H1 (cell line): Measurements from ENCODE around the gene TTC39A. TPM values are rescaled to one million over a fixed set of nuclear protein-coding genes. Genes with fewer than 3 reads are reported as not detected.

ENCODE experiments used
- CTCF ChIA-PET: fragments of 300-600 bp; sonication (Branson Sonifier 250); formaldehyde crosslinking; loops from one replicate; lab custom pipeline; 2021; ENCODE audit not compliant: partially characterized antibody; lab: Charles Lee
- POLR2A ChIA-PET: fragments of 300-600 bp; sonication (Branson Sonifier 250); formaldehyde crosslinking; loops from one replicate; lab custom pipeline; 2021; ENCODE audit warnings: inconsistent platforms; ENCODE audit not compliant: partially characterized antibody; lab: Charles Lee
- DNase-seq, 2 experiments: peaks; one replicate each; pipeline versions ENCODE4 v3.0.0 to v3.0.0-alpha.2; 2010 to 2022; ENCODE audit warnings: low spot score in 2 of 2, low read depth in 1 of 2, mixed read lengths in 1 of 2
- FAIRE-seq: peaks from 2 replicates; lab custom pipeline; 2011; peaks lifted over from hg19 to GRCh38; lab: Jason Lieb, UNC
- H2AFZ ChIP-seq: 2 replicates; pipeline ENCODE4 v1.8.1; 2012; ENCODE audit warnings: low read length, inconsistent platforms
- H2AK5ac ChIP-seq: 2 replicates; pipeline ENCODE4 v1.6.1; 2013; ENCODE audit warnings: low read depth, low read length
- H2BK120ac ChIP-seq: replicated peaks from 2 replicates; pipeline ENCODE3; 2013; ENCODE audit warnings: low read depth, low read length, inconsistent platforms
- H2BK12ac ChIP-seq: 2 replicates; pipeline ENCODE4 v1.6.1; 2013; ENCODE audit warnings: low read depth, low read length
- H2BK15ac ChIP-seq: 2 replicates; pipeline ENCODE4 v1.6.1; 2013; ENCODE audit warnings: low read length
- H2BK20ac ChIP-seq: 2 replicates; pipeline ENCODE4 v1.6.1; 2013; ENCODE audit warnings: low read length
- H2BK5ac ChIP-seq: 2 replicates; pipeline ENCODE4 v1.6.1; 2013; ENCODE audit warnings: low read depth, low read length
- H3K14ac ChIP-seq: 2 replicates; pipeline ENCODE4 v1.6.1; 2013; ENCODE audit warnings: inconsistent platforms; ENCODE audit not compliant: insufficient read length
- H3K18ac ChIP-seq: 2 replicates; pipeline ENCODE4 v1.6.1; 2013; ENCODE audit warnings: low read length; ENCODE audit errors: extremely low read depth
- H3K23ac ChIP-seq: 2 replicates; pipeline ENCODE4 v1.6.1; 2013; ENCODE audit warnings: inconsistent platforms; ENCODE audit not compliant: insufficient read length
- H3K23me2 ChIP-seq: 2 replicates; pipeline ENCODE4 v1.6.1; 2013; ENCODE audit warnings: low read depth, low read length
- H3K27ac ChIP-seq: 2 replicates; pipeline ENCODE4 v1.6.1; 2011; ENCODE audit warnings: low read depth, low read length, inconsistent platforms
- H3K27me3 ChIP-seq, 4 experiments: replicated peaks in 1 of 4; 1 replicate in 1 of 4; 2 replicates in 3 of 4; pipeline versions ENCODE4 v1.6.1 to v1.8.1; 2011 to 2013; ENCODE audit warnings: low read length in 3 of 4, mild to moderate bottlenecking in 3 of 4, inconsistent platforms in 2 of 4, mixed read lengths in 2 of 4, moderate library complexity in 1 of 4; ENCODE audit not compliant: control insufficient read depth in 3 of 4, insufficient read depth in 3 of 4; ENCODE audit errors: extremely low read depth in 1 of 4
- H3K36me3 ChIP-seq, 4 experiments: 2 replicates each; pipeline versions ENCODE4 v1.6.1 to v1.8.1; 2011 to 2013; ENCODE audit warnings: mild to moderate bottlenecking in 4 of 4, low read length in 3 of 4, moderate library complexity in 2 of 4, control low read depth in 1 of 4, inconsistent platforms in 1 of 4; ENCODE audit not compliant: insufficient read depth in 4 of 4, control insufficient read depth in 2 of 4
- H3K4ac ChIP-seq: replicated peaks from 2 replicates; pipeline ENCODE3; 2013; ENCODE audit warnings: low read length, low read depth, mixed read lengths, inconsistent platforms; ENCODE audit not compliant: insufficient read length
- H3K4me1 ChIP-seq, 4 experiments: replicated peaks in 1 of 4; 1 replicate in 1 of 4; 2 replicates in 3 of 4; pipeline versions ENCODE4 v1.6.1 to v1.8.1; 2011 to 2013; ENCODE audit warnings: low read length in 3 of 4, inconsistent platforms in 2 of 4, mixed read lengths in 1 of 4; ENCODE audit not compliant: insufficient read depth in 4 of 4, control insufficient read depth in 3 of 4
- H3K4me2 ChIP-seq, 2 experiments: 2 replicates each; pipeline versions ENCODE4 v1.6.1 to v1.8.1; 2011 to 2013; ENCODE audit warnings: low read depth in 2 of 2, low read length in 2 of 2, control low read depth in 1 of 2, inconsistent platforms in 1 of 2, mild to moderate bottlenecking in 1 of 2; ENCODE audit not compliant: insufficient read depth in 1 of 2
- H3K4me3 ChIP-seq, 4 experiments: fragments of 200-600, 300-600 bp in 1 of 4; sonication (generic), shearing (Covaris generic), sonication (Bioruptor Twin) in 1 of 4; 2 replicates each; pipeline versions ENCODE4 v1.5.1 to v1.8.1; 2011 to 2016; ENCODE audit warnings: low read length in 4 of 4, low read depth in 3 of 4, control low read depth in 2 of 4, inconsistent platforms in 2 of 4, mild to moderate bottlenecking in 2 of 4, mixed read lengths in 1 of 4, moderate library complexity in 1 of 4; ENCODE audit not compliant: insufficient read depth in 2 of 4; ENCODE audit errors: extremely low read depth in 1 of 4
- H3K56ac ChIP-seq: replicated peaks from 2 replicates; pipeline ENCODE3; 2013; ENCODE audit warnings: low read depth, mild to moderate bottlenecking, mixed read lengths, low read length, inconsistent platforms; ENCODE audit not compliant: insufficient read length
- H3K79me1 ChIP-seq: 2 replicates; pipeline ENCODE4 v1.6.1; 2013; ENCODE audit warnings: low read depth, low read length, control low read depth
- H3K79me2 ChIP-seq, 2 experiments: 2 replicates each; pipeline versions ENCODE4 v1.6.1 to v1.8.1; 2012 to 2013; ENCODE audit warnings: low read length in 2 of 2, mild to moderate bottlenecking in 2 of 2, inconsistent platforms in 1 of 2; ENCODE audit not compliant: insufficient read depth in 2 of 2, control insufficient read depth in 1 of 2
- H3K9ac ChIP-seq, 4 experiments: replicated peaks in 1 of 4; 1 replicate in 1 of 4; 2 replicates in 3 of 4; pipeline versions ENCODE4 v1.6.1 to v1.8.1; 2011 to 2013; ENCODE audit warnings: low read depth in 3 of 4, low read length in 3 of 4, control low read depth in 2 of 4, mild to moderate bottlenecking in 2 of 4, moderate library complexity in 2 of 4, inconsistent platforms in 1 of 4; ENCODE audit errors: extremely low read depth in 1 of 4
- H3K9me3 ChIP-seq, 2 experiments: 2 replicates each; pipeline versions ENCODE4 v1.6.1 to v1.8.1; 2012 to 2013; ENCODE audit warnings: mild to moderate bottlenecking in 2 of 2, moderate library complexity in 2 of 2, control low read depth in 1 of 2, inconsistent platforms in 1 of 2, low read depth in 1 of 2, low read length in 1 of 2, mixed read lengths in 1 of 2; ENCODE audit not compliant: insufficient read depth in 2 of 2
- H4K20me1 ChIP-seq, 2 experiments: replicated peaks in 1 of 2; 2 replicates each; pipeline versions ENCODE3 to v1.8.1; 2011 to 2013; ENCODE audit warnings: inconsistent platforms in 2 of 2, low read length in 2 of 2, mild to moderate bottlenecking in 1 of 2; ENCODE audit not compliant: insufficient read depth in 2 of 2, control insufficient read depth in 1 of 2
- H4K5ac ChIP-seq: 2 replicates; pipeline ENCODE4 v1.6.1; 2013; ENCODE audit warnings: low read length, low read depth, mixed read lengths, inconsistent platforms; ENCODE audit not compliant: insufficient read length
- H4K8ac ChIP-seq: 2 replicates; pipeline ENCODE4 v1.8.0; 2013; ENCODE audit warnings: mild to moderate bottlenecking, moderate library complexity, low read length, inconsistent platforms; ENCODE audit not compliant: insufficient read depth; ENCODE audit errors: extremely low read depth
- H4K91ac ChIP-seq: replicated peaks from 2 replicates; pipeline ENCODE3; 2013; ENCODE audit warnings: low read length, mixed read lengths, inconsistent platforms; ENCODE audit not compliant: insufficient read length
- BCL11A ChIP-seq, 2 experiments: IDR thresholded peaks; one replicate each; pipeline ENCODE4 v1.6.1; 2011; ENCODE audit warnings: low read depth in 2 of 2, low read length in 2 of 2, mild to moderate bottlenecking in 2 of 2
- CBX8 ChIP-seq: fragments of 300-800, 300-1000 bp; sonication (generic); IDR thresholded peaks from 2 replicates; pipeline ENCODE4 v1.7.1; 2016; ENCODE audit warnings: low read depth, low read length, borderline replicate concordance
- CREB1 ChIP-seq: IDR thresholded peaks from 2 replicates; pipeline ENCODE4 v1.6.1; 2012; ENCODE audit warnings: inconsistent platforms
- EGR1 ChIP-seq: IDR thresholded peaks from 2 replicates; pipeline ENCODE4 v1.6.1; 2011; ENCODE audit warnings: low read depth, low read length, borderline replicate concordance
- FOSL1 ChIP-seq: IDR thresholded peaks from 2 replicates; pipeline ENCODE4 v1.6.1; 2011; ENCODE audit warnings: mild to moderate bottlenecking, low read depth, low read length, moderate library complexity; ENCODE audit not compliant: insufficient read depth
- JUN ChIP-seq: IDR thresholded peaks from 2 replicates; pipeline ENCODE4 v1.6.1; 2011; ENCODE audit warnings: low read depth, mild to moderate bottlenecking, improper control_type of control experiment, low read length
- KDM5A ChIP-seq: fragments of 200-600 bp; IDR thresholded peaks from 2 replicates; pipeline ENCODE4 v1.7.1; 2012; ENCODE audit warnings: mild to moderate bottlenecking, low read length, inconsistent platforms, mixed read lengths
- POLR2AphosphoS5 ChIP-seq: IDR thresholded peaks from 2 replicates; pipeline ENCODE4 v1.6.1; 2011; ENCODE audit warnings: low read depth, low read length
- RAD21 ChIP-seq, 2 experiments: IDR thresholded peaks in 1 of 2; conservative IDR thresholded peaks in 1 of 2; 2 replicates each; pipeline ENCODE4 v1.6.1; 2011; ENCODE audit warnings: low read depth in 2 of 2, low read length in 2 of 2, improper control_type of control experiment in 1 of 2, inconsistent platforms in 1 of 2, mild to moderate bottlenecking in 1 of 2, moderate library complexity in 1 of 2
- RFX5 ChIP-seq: IDR thresholded peaks from 2 replicates; pipeline ENCODE4 v1.6.1; 2011; ENCODE audit warnings: low read depth, low read length, improper control_type of control experiment, borderline replicate concordance
- RXRA ChIP-seq: IDR thresholded peaks from 2 replicates; pipeline ENCODE4 v1.6.1; 2011; ENCODE audit warnings: low read depth, mild to moderate bottlenecking, low read length, moderate library complexity; ENCODE audit not compliant: insufficient read depth
- SIN3A ChIP-seq, 2 experiments: IDR thresholded peaks in 1 of 2; conservative IDR thresholded peaks in 1 of 2; 2 replicates each; pipeline ENCODE4 v1.6.1; 2011 to 2012; ENCODE audit warnings: low read length in 2 of 2, improper control_type of control experiment in 1 of 2, low read depth in 1 of 2, mild to moderate bottlenecking in 1 of 2
- SP2 ChIP-seq: IDR thresholded peaks from 2 replicates; pipeline ENCODE4 v1.6.1; 2012; ENCODE audit warnings: mild to moderate bottlenecking, low read length, inconsistent platforms
- SP4 ChIP-seq: IDR thresholded peaks from 2 replicates; pipeline ENCODE4 v1.6.1; 2012; ENCODE audit warnings: low read length, inconsistent platforms
- WGBS, 2 experiments: shearing (Covaris generic) in 1 of 2; methylation state at CpG; one replicate each; pipeline versions ENCODE4 v1.1.6 to v1.1.7; 2013 to 2015; ENCODE audit warnings: low lambda C conversion rate in 2 of 2, mixed read lengths in 2 of 2, inconsistent platforms in 1 of 2, low coverage in 1 of 2, missing lambda C conversion rate in 1 of 2; ENCODE audit not compliant: insufficient replicate concordance in 2 of 2, insufficient coverage in 1 of 2, insufficient read length in 1 of 2; ENCODE audit errors: extremely low coverage in 1 of 2, missing lambda C conversion rate in 1 of 2; 5-methylcytosine and 5-hydroxymethylcytosine counted together
- polyA plus RNA-seq, 7 experiments: library from polyadenylated mRNA; depleted of rRNA in 3 of 7; stranded (reverse) in 5 of 7; unstranded in 2 of 7; fragments of >200 nt in 5 of 7; fragments of 200-250 nt in 2 of 7; gene quantifications; 1 replicate in 5 of 7; 2 replicates in 1 of 7; 4 replicates in 1 of 7; pipeline versions ENCODE4 v1.2.1 to v1.2.3, GENCODE V29; 2011 to 2013; ENCODE audit warnings: missing spikeins in 2 of 7, mixed read lengths in 2 of 7
- total RNA-seq: library from RNA; stranded (reverse); fragmentation: NEBNext Ultra II Directional; extraction: Animal tissue kit (Norgen Biotek cat#: 25700); gene quantifications from 2 replicates; pipeline ENCODE4 v1.2.1, GENCODE V29; 2021

Gene TTC39A
- total and polyA plus RNA-seq, 2 of the 8 experiments (the other 6 are each of a cell fraction or from before 2014, with no cell fraction given) = 5.5 to 5.8 TPM

DNA sequence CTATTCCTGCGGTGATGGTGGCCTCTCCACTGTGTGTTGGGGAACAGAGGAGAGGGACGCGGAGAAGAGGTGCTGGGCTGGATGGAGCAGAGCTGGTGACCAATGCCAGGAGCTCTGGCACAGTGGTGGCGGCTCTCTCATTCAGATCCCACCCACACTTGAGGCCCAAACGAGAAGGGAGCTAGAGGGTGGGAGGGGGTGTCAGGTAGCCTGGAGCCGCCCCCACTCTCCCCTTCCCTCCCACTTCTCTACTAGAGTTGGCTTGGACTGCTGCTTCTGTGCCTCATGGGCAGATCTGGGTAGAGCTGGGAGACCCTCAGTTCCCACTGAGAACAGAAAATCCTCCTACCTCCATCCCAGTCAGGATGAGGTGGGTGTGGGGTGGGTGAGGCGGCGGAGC lies 3.5 kb downstream of the TTC39A start:
- no peak for TF ChIP-seq EGR1
- no peak for TF ChIP-seq SP4
- TF ChIP-seq CBX8 = no peak
- no peak for TF ChIP-seq RXRA
- TF ChIP-seq CREB1 = no peak
- no peak for TF ChIP-seq KDM5A
- TF ChIP-seq POLR2AphosphoS5 = no peak
- TF ChIP-seq BCL11A (IDR thresholded peaks at IDR 0.05; ENCODE audit: low read depth in 2 of 2, low read length in 2 of 2) = no peak
- no peak for TF ChIP-seq RAD21 (IDR thresholded peaks at IDR 0.05 in 1 of 2, conservative IDR thresholded peaks at IDR 0.05 in 1 of 2; ENCODE audit: low read depth in 2 of 2, low read length in 2 of 2)
- TF ChIP-seq FOSL1 = no peak
- TF ChIP-seq SIN3A (conservative IDR thresholded peaks at IDR 0.05 in 1 of 2, IDR thresholded peaks at IDR 0.05 in 1 of 2; ENCODE audit: low read depth in 1 of 2, low read length in 2 of 2) = no peak
- no peak for TF ChIP-seq RFX5
- no peak for TF ChIP-seq JUN
- no peak for TF ChIP-seq SP2
- TF ChIP-seq, all 59 proteins: peak for 0
- WGBS, 2 experiments = 95% methylated on average over 3 of the region's 8 CpGs; no CpG with 5 or more reads in 1 of the 2 experiments
- H3K14ac ChIP-seq = no peak overlapping the region

More for the DNA sequence above, 3.5 kb downstream of the TTC39A start:
- no peak overlapping the region for H2BK120ac ChIP-seq
- H4K8ac ChIP-seq = no peak overlapping the region; the same call in 1 of the 2 replicates
- no peaks in the 10 kb centered on the region for H3K36me3 ChIP-seq
- POLR2A ChIA-PET = no interaction called here
- no peak overlapping the region for H3K4ac ChIP-seq
- H3K27me3 ChIP-seq = peaks cover 0 to 15% (median 7%) of the 10 kb centered on the region in 4 experiments; a peak in 4 of 7 replicates
- H3K4me2 ChIP-seq = no peak overlapping the region
- H4K91ac ChIP-seq = no peak overlapping the region
- no peaks in the 10 kb centered on the region for H3K9me3 ChIP-seq
- H3K79me2 ChIP-seq = no peaks in the 10 kb centered on the region
- no peak overlapping the region for H2BK12ac ChIP-seq
- H4K20me1 ChIP-seq = peaks cover 0 to 1% of the 10 kb centered on the region in 2 experiments
- CTCF ChIA-PET = interaction anchor here (0.9 to 1.4 kb wide), 2 partner anchors 10 to 12 kb away, joined by 4 to 5 read pairs; no protein-coding TSS in a partner anchor
- H2BK5ac ChIP-seq = no peak overlapping the region
- H3K9ac ChIP-seq = no peak overlapping the region
- peaks cover 7% of the 10 kb centered on the region; the same call in 1 of the 2 replicates for H3K23me2 ChIP-seq
- no peak for FAIRE-seq
- H2AK5ac ChIP-seq = no peak overlapping the region
- no peaks in the 10 kb centered on the region for H3K79me1 ChIP-seq
- no peak for DNase-seq
- no peak overlapping the region; the same call in 1 of the 2 replicates for H2BK15ac ChIP-seq
- no peak overlapping the region for H2AFZ ChIP-seq
- H3K18ac ChIP-seq = no peak overlapping the region
- no peak overlapping the region for H3K27ac ChIP-seq
- no peak overlapping the region for H3K23ac ChIP-seq
- no peak overlapping the region for H3K4me3 ChIP-seq
- H3K56ac ChIP-seq = no peak overlapping the region
- no peak overlapping the region for H2BK20ac ChIP-seq
- H4K5ac ChIP-seq = no peak overlapping the region
- H3K4me1 ChIP-seq = peaks cover 6 to 14% (median 10%) of the 10 kb centered on the region in 4 experiments
